ENCODE results near the gene SPTB. TPM values are rescaled to one million over a fixed set of nuclear protein-coding genes. Genes with fewer than 3 reads are reported as not detected.

SPTB gene
- total RNA-seq, 1 donor from 2014 or later: 14.9 TPM

DNA sequence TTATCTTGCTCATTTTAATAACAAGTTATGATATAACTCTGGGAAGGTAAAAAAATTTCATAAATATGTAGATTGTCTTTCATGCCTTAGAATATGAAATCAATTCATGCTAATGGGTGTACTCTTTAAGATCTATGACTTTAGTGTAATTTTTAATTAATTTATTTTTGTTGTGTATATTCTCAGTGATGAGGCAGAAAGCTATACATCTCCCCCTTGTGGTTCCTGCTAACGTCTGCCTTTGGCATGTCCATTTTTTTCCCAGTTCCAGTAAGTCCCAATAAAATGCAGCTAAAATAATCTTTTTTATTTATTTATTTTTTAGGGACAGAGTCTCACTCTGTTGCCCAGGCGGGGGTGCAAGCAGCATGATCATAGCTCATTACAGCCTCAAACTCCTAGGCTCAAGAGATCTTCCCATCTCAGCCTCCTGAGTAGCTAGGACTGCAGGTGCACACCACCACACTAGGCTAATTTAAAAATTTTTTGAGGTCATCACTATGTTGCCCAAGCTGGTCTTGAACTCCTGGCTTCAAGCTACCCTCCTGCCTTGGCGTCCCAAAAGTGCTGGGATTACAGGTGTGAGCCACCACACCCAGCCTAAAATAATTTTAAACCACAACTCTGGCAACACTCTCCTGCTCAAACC, 31.3 kb upstream of the SPTB start:
- TF ChIP-seq, protein P1, sequence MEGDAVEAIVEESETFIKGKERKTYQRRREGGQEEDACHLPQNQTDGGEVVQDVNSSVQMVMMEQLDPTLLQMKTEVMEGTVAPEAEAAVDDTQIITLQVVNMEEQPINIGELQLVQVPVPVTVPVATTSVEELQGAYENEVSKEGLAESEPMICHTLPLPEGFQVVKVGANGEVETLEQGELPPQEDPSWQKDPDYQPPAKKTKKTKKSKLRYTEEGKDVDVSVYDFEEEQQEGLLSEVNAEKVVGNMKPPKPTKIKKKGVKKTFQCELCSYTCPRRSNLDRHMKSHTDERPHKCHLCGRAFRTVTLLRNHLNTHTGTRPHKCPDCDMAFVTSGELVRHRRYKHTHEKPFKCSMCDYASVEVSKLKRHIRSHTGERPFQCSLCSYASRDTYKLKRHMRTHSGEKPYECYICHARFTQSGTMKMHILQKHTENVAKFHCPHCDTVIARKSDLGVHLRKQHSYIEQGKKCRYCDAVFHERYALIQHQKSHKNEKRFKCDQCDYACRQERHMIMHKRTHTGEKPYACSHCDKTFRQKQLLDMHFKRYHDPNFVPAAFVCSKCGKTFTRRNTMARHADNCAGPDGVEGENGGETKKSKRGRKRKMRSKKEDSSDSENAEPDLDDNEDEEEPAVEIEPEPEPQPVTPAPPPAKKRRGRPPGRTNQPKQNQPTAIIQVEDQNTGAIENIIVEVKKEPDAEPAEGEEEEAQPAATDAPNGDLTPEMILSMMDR (IDR thresholded peaks at IDR 0.05): peak in 1 of 3 experiments; percentile 37
- Histone ChIP-seq H3K27ac (no peak overlapping the region), H3K36me3 (no peaks in the 10 kb centered on the region), H3K27me3 (no peaks in the 10 kb centered on the region), H3K4me3 (no peak overlapping the region), H3K9me3 (no peaks in the 10 kb centered on the region), H3K4me1 (peaks cover 3 to 14% of the 10 kb centered on the region in 2 donors)
- intact Hi-C loops (cut with DNase I): loop anchor here (5.0 to 10.0 kb wide), 5 partner anchors 104 to 1266 kb away; partner anchors contain the start of genes HSPA2, MAX, MTHFD1 and PPP1R36
- DNase-seq (ENCODE audit: low spot score in 2 of 2): no peak

DNA sequence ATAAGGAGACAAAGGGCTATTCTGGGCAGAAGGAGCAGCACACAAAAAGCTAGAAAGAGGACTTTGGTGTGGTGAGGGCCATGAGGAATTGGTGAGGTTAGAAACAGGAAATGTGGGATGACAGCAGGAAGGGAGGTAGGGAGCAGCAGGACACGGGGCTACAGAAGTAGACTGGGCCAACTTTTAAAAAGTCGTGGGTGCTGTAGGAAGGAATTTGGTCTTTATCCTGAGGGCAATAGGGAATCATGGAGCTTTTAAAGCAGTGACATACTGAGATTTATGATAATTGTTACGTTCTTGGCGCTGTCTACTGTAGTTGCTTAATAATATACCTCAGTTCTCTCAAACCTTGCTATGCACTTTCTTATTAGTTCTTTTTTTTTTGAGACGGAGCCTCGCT, 26.3 kb upstream of the SPTB start:
- TF ChIP-seq, protein P1 (IDR thresholded peaks at IDR 0.05): no peak
- no peaks in the 10 kb centered on the region for H3K4me1 ChIP-seq
- H3K36me3 ChIP-seq: no peaks in the 10 kb centered on the region
- no peaks in the 10 kb centered on the region for H3K9me3 ChIP-seq
- no peaks in the 10 kb centered on the region for H3K27me3 ChIP-seq
- DNase-seq (ENCODE audit: low spot score in 2 of 2): no peak
- H3K27ac ChIP-seq: no peak overlapping the region
- no peak overlapping the region for H3K4me3 ChIP-seq
- intact Hi-C loops (cut with DNase I): no loop called here

DNA sequence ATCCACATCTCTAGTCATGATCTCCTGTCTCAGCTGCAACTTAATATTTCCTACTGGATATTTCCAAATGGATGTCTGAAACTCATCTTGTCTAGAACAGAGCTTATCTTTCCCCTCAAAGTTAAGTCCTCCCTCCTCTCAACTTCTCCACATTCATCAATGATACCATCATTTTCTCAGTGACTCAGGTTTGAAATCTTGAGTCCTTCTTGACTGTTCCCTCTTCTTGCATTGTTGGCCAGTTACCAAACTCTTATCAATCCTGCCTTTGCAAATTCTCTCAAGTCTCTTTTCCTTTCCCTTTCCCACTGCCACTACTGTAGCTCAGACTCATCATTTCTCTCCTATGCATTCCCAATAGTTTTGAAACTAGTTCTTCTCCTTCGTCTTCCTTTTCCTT, 20.3 kb upstream of the SPTB start:
- no peaks in the 10 kb centered on the region for H3K4me1 ChIP-seq
- no peaks in the 10 kb centered on the region for H3K9me3 ChIP-seq
- no peak overlapping the region for H3K27ac ChIP-seq
- no peak overlapping the region for H3K4me3 ChIP-seq
- no peaks in the 10 kb centered on the region for H3K27me3 ChIP-seq
- intact Hi-C loops (cut with DNase I): no loop called here
- DNase-seq (ENCODE audit: low spot score in 2 of 2): no peak
- TF ChIP-seq, protein P1 (IDR thresholded peaks at IDR 0.05): no peak
- H3K36me3 ChIP-seq: no peaks in the 10 kb centered on the region

DNA sequence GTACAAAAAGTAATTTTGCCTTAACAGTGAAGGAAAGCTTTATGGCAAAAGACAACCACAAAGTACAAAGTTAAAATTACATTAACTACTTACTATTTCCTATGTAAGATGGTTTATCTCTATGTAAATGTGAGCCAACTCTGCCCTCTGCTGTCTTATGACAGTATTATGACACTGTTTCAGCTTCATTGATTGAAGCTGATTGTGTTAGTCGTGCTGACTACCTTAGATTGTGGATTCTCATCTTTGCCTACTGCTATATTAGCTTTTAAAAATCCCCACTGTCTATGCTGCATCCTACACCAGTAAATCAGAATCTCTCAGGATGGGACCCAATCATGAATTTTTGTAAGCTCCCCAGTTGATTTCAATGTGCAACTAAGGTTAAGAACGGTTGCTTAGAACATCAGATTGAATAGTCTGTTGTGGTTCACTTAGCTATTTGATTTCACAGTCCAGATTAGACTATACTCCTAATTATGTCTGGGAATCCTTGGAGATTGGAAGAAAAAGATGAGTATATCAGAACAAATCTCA, 12.2 kb upstream of the SPTB start:
- no peak for DNase-seq (ENCODE audit: low spot score in 2 of 2)
- Histone ChIP-seq H3K4me3 (no peak overlapping the region), H3K36me3 (no peaks in the 10 kb centered on the region), H3K27me3 (no peaks in the 10 kb centered on the region), H3K27ac (no peak overlapping the region), H3K4me1 (no peaks in the 10 kb centered on the region), H3K9me3 (no peaks in the 10 kb centered on the region)
- TF ChIP-seq, protein P1 (IDR thresholded peaks at IDR 0.05): peak; percentile 33 to 58 (median 42)
- intact Hi-C loops (cut with DNase I): loop anchor here (1.0 to 5.0 kb wide), 4 partner anchors 45 to 220 kb away; no protein-coding TSS in a partner anchor

DNA sequence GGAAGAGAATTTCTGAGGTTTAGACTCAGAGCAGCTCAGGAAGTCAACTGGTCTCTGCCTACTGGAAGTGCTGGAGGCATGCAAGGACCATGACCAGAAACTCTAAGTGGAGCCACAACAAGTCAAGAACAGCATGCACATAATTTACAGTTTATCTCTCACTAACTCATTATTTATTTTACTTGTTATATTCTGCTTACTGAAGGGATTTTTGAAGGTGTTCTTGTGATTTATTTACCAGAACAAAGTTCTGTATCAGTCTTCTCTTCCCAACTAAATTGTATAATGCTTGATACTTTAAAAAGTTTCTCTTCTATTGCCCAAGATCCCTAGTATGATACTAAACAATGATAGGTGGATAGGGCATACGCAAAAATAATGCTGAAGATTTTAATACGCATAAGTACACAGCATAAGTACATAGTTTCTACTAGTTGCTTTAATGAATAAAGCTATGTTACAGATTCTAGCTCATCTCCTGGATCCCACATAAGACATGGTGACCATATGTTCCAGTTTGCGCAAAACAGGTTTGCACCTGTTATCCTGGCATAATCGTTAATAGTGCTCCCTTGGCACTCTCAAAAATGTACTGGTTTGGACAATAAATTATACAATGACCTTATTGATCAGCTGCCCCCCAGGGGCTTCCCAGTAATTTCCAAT, 11.6 kb upstream of the SPTB start:
- Histone ChIP-seq H3K36me3 (no peaks in the 10 kb centered on the region), H3K4me3 (no peak overlapping the region), H3K27ac (no peak overlapping the region), H3K27me3 (no peaks in the 10 kb centered on the region), H3K4me1 (no peaks in the 10 kb centered on the region), H3K9me3 (no peaks in the 10 kb centered on the region)
- DNase-seq (ENCODE audit: low spot score in 2 of 2): no peak
- intact Hi-C loops (cut with DNase I): loop anchor here (1.0 to 5.0 kb wide), 4 partner anchors 46 to 219 kb away; no protein-coding TSS in a partner anchor
- TF ChIP-seq, protein P1 (IDR thresholded peaks at IDR 0.05): no peak

All from ascending aorta (tissue), 2 donors.